Left cardiac atrium (tissue), 4 donors: Measurements from ENCODE around the gene CTU1. TPM values are rescaled to one million over a fixed set of nuclear protein-coding genes. Genes with fewer than 3 reads are reported as not detected.
"Not testable (repeated sequence)": the region's sequence is repeated elsewhere in the genome, so short reads cannot be mapped to it uniquely, and the experiment has no call there.

Experiments used
- ATAC-seq, 2 donors: fragments of 200-7000 bp; cut with Tn5 transposase; one replicate each; pipeline ENCODE4 v1.9.1; 2020; ENCODE audit warnings: mild to moderate bottlenecking in 2 of 2, moderate library complexity in 2 of 2
- DNase-seq: peaks from one replicate; pipeline ENCODE4 v3.0.0-alpha.2; 2020
- intact Hi-C, 2 donors: fragments of 100-400 bp; cut with DNase I; formaldehyde crosslinking; loops; one replicate each; pipeline versions ENCODE4 v1.14.1 to v1.15.1; 2022 to 2023
- long read RNA-seq: library from polyadenylated mRNA; unstranded; transcript quantifications from one replicate; pipeline ENCODE4 v2.0.0, GENCODE V29; 2021
- total RNA-seq, 2 donors: library from RNA; stranded (reverse); fragmentation: NEBNext Ultra II Directional; extraction: Animal tissue kit (Norgen Biotek cat#: 25700); gene quantifications; one replicate each; pipeline ENCODE4 v1.2.1, GENCODE V29; 2021
- donor health status: DM: no; HTN: yes; CAD: no.
- donor health status: DM: no; HTN: yes; CAD: no; lungs with severe emphysema.
- donor health status: DM: yes; HTN: yes; CAD: no.
- donor health status: Dilated cardiomyopathy.

The CTU1 gene
- total RNA-seq, result 1 to 10 TPM; 5.3 to 6.0 TPM
- long read RNA-seq, partial matches to known transcripts, result 0 of 1 reads
- long read RNA-seq, other reads (novel, unspliced or antisense), result 1 of 1 reads

- intact Hi-C loops, result no loop called here
- ATAC-seq, result peak; percentile 99
- peak; percentile 99 for DNase-seq
These were observed at the start of gene CTU1 for GRCh38 chr19:51108066-51108804. TSS of gene CTU1 (minus strand) at chr19:51108409. CDS start at chr19:51104569, 3,840 bp downstream.

DNA sequence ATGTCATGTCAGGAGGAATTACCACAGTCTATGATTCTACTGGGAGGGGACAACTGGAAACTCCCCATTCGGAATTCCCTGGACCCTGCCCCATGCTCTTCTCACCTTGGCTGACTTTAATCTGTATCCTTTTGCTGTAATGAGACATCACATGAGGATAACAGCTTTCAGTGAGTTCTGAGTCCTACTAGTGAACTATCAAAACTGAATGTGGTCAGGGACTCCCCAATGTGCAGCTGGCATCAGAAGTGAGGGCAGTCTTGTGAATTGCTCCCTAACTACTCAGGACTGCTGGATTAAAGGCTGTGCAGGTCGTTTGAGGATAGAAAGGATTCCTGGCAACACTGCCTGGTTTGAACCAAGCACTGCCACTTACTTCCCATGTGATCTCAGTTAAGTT lies 49.1 kb upstream of the CTU1 start:
- intact Hi-C loops, result no loop called here
- ATAC-seq (no peak), DNase-seq (no peak)

DNA sequence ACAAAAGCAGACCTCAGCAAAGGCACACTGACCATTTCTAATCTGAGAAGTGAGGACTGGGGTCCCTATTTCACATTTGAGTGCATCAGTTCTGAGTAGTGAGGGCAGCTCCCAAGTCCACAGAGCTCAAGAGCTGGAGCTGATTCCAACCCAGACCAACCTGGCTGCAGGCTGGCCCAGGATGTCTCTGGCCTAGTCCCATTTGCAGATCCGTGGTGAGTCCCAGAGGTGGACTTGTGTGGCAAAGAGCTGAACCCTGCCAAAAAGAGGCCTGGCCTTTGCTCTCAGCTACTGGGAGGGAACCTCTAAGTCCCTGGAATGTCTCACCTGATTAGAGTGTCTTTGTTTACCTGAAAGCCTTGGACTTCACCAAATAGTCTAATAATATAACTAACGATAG lies 48.5 kb upstream of the CTU1 start:
- no peak for DNase-seq
- no peak for ATAC-seq
- intact Hi-C loops, result no loop called here

DNA sequence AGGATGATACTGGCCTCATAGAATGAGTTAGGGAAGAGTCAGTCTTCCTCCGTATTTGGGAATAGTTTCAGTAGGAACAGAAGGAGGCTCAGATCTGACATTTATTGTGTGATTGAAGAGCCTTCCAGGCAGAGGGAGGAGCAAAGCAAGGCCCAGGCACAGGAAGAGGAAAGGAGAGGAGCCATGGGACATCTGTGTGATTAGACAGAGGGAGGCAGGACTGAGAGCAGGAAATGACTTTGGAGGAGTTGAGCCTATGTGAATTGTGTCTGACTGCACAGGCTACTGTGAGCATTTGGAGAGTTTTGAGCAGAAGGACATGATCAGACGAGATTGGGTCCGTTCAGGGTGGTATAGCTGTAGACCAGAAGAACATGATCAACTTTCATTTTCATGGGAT lies 42.4 kb upstream of the CTU1 start:
- ATAC-seq (no peak), DNase-seq (no peak)
- intact Hi-C loops, result no loop called here

DNA sequence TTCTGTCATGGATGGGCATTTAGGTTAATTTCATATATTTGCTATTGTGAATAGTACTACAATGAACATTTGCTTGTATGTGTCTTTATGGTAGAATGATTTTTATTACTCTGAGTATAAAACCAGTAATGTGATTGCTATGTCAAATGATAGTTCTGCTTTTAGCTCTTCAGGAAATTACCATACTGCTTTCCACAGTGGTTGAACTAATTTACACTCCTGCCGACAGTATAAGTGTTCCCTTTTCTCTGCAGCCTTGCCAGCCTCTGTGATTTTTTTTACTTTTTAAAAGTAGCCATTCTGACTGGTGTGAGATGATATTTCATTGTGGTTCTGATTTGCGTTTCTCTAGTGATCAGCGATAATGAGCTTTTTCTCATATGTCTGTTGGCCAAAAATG lies 40.4 kb upstream of the CTU1 start:
- intact Hi-C loops, result no loop called here
- DNase-seq, result no peak
- ATAC-seq, result no peak

- DNase-seq, result no peak
- no peak for ATAC-seq
- intact Hi-C loops, result no loop called here
These were observed 39.5 kb upstream of the CTU1 start for GRCh38 chr19:51147663-51148062.

DNA sequence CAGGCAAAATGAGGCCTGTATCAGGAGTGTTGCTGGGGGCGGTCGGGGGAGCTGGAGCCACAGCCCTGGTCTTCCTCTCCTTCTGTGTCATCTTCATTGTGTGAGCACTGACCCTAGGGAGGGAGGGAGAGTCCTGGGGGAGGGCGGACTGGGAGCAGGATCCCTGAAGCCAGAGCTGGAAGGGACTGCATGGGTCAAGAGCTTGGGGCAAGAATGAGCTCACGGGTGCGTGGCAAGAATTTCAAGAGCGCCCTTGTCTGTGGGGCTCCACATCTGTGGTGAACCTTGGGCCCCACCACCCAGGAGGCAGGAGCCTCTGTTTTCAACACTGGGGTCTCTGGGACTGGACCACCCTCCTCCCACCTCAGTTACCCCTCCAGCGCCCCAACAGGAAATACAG lies 38.5 kb upstream of the CTU1 start:
- intact Hi-C loops, result no loop called here
- DNase-seq, result no peak
- no peak for ATAC-seq

DNA sequence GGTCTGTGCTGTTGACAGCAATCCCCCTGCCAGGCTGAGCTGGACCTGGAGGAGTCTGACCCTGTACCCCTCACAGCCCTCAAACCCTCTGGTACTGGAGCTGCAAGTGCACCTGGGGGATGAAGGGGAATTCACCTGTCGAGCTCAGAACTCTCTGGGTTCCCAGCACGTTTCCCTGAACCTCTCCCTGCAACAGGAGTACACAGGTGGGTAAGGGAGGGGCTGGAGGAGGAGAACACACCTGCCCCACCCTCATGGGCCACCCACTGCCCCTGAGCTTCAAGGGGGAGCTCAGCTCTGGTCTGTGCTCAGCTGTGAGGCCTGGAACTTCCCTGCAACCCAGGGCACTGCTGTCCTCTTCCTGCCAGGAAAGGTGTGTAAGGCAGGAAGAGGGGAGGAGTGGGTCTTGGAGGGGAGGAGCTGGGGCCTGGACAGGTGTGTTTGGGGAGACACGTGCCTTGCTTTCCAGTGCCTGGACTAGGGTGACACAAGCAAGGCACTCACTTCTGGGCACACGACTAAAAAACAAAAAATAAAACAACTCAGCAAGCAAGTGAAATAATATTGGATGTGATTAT lies 37.8 kb upstream of the CTU1 start:
- intact Hi-C loops, result no loop called here
- DNase-seq (no peak), ATAC-seq (no peak)

DNA sequence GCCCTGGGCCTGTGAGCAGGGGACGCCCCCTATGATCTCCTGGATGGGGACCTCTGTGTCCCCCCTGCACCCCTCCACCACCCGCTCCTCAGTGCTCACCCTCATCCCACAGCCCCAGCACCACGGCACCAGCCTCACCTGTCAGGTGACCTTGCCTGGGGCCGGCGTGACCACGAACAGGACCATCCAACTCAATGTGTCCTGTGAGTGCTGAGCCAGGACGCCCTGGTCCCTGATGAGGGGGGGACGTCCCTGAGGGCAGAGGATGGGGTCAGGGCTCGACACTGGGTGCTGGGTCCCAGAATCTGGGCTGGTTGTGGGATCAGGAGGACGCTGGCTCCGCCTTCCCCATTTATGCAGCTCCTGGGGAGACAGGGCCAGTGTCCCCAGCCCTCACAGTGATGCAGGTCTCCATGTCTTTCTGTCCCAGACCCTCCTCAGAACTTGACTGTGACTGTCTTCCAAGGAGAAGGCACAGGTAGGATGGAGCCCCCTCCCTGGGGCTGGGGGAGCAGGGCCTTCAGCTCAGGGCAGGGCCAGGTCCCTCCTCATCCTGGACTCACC lies 36.4 kb upstream of the CTU1 start:
- ATAC-seq (no peak), DNase-seq (no peak)
- intact Hi-C loops, result no loop called here

GRCh38 chr19:51143486-51143885 lies 35.3 kb upstream of the CTU1 start:
- intact Hi-C loops, result no loop called here
- ATAC-seq, result no peak
- no peak for DNase-seq

DNA sequence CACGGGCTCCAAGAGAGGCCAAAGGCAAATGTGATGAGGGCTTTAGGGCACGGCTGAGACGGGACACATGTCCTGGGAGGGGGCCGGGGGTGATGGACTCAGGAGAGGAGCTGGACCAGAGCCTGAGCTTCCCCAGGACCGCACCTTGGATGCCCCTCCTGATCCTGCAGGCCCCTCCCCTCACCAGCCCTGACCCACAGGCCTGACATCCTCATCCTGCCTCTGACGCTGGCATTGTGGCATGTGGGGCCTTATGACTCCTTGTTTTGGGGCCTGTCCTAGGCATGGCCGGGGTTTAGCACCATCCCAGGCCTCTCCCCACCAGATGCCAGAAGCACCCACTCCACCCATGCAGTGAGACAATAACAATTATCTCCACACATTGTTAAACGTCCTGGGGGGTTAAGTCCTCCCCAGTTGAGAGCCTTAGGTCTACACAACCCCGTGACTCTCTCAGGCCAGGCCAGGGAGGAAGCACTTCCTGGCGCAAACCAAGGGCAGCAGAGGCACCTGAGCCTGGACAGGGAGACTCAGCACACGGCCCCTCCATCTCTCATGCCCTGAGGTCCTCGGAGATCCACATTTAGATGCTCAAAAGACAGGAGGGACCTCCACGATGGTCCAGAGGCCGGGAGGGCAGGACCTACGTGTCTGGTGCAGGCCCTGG lies 34.7 kb upstream of the CTU1 start:
- DNase-seq, intact Hi-C loops: not testable (repeated sequence)
- peak in 1 of 2 donors; percentile 5 for ATAC-seq

- ATAC-seq, result peak in 1 of 2 donors; percentile 55
- intact Hi-C loops, result no loop called here
- DNase-seq, result peak; percentile 58
These were observed 33.9 kb upstream of the CTU1 start, which contains the start of gene SIGLEC7 for GRCh38 chr19:51142119-51142518. TSS of gene SIGLEC7 (plus strand) at chr19:51142301. CDS start at chr19:51142370, 69 bp downstream.

GRCh38 chr19:51141181-51141580 lies 33.0 kb upstream of the CTU1 start:
- intact Hi-C loops, result no loop called here
- ATAC-seq (no peak), DNase-seq (no peak)

DNA sequence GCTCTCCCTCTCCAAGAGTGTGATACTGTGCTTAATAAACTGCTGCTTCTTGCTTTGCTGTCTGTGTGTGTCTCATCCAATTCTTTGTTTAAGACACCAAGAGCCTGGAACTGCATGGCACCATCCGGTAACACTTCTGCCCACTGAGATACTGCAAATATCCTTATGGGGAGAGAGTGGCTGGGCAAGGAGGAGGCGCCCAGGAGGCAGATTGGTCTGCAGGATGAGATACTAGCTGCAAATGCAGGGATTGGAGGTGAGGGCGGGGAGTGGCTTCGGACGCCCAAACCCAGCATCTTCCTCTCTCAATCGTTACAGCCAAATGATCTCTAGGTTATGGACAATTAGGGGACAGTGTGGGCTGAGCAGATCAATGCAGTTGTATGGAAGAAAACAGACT lies 32.2 kb upstream of the CTU1 start:
- ATAC-seq (no peak), DNase-seq (no peak)
- intact Hi-C loops, result no loop called here

- ATAC-seq (peak in 1 of 2 donors; percentile 30), DNase-seq (no peak)
- intact Hi-C loops, result no loop called here
These were observed 31.2 kb upstream of the CTU1 start for GRCh38 chr19:51139299-51140014.

GRCh38 chr19:51138549-51138979 lies 30.4 kb upstream of the CTU1 start:
- DNase-seq, result peak; percentile 62
- ATAC-seq, result peak; percentile 63 to 72
- intact Hi-C loops, result no loop called here

DNA sequence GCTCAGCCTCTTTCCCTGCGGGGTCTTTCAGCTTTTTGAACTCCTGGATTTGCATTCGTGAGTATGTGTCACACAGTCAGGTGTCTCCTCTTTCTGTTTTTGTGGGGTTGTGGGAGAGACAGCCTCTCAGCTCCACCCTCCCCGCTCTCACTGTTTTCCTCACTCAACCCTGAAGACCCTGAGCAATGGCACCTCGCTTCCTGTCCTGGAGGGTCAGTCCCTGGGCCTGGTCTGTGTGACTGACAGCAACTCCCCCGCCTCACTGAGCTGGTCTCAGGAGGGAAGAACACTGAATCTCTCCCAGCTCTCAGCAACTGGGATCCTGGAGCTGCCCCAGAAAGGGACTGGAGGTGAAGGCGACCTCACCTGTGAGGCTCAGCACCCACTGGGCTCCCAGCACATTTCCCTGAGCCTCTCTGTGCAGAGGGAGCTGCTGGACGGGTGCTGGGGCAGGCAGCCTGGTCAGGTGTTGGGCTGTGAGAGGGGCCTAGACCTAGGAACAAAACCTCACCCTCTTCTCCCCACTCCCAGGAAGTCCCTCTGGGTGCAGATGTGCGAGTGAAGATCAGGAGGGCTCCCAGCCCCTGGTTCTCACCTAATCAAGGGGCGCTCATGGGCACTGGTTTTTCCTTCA lies 29.7 kb upstream of the CTU1 start:
- intact Hi-C loops, result no loop called here
- ATAC-seq, result no peak
- no peak for DNase-seq

DNA sequence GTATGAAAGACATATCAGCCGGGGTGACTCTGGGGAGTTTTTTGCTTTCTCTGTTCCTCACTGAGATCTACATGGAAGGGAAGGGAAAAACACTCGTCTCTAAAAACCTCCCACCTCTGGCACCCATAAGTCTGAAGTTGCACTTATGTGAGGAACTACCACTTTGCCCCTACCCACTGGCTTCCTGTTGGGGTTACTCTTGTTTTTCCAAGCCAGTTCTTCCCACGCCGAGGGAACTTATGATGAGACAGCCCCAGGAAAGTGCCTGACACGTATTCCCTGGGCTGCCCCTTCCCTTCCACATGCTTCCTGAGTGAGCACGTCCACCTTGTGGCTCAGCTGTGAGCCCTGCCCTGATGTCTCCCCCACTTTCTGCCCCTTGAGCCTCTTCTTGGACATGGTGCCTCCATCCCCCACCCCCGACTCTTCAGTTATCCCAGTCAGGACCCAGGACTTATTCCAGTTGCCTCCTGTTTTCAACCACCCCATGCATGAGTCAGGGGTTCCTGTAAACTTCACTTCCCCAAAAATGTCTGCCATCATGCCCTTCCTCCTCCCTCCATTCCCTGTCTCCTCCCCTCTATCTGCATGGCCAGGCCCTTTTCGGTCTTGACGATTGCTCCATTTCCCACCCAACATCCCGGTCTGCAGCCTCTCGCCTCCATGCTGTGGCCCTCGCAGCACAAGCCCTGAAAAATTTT lies 28.8 kb upstream of the CTU1 start:
- intact Hi-C loops, result no loop called here
- ATAC-seq (peak; percentile 34 to 62), DNase-seq (no peak)
